KBM-7 (cell line): ENCODE results near the gene ZNF511.
"Not testable (repeated sequence)": the region's sequence is repeated elsewhere in the genome, so short reads cannot be mapped to it uniquely, and the experiment has no call there.

Source experiments
- DNase-seq: peaks from one replicate; pipeline ENCODE4 v3.0.0-alpha.2; 2015
- in situ Hi-C: fragments of 300-500 bp; cut with MboI; formaldehyde crosslinking; loops from 2 replicates; pipeline ENCODE4 v1.14.3; 2020; ENCODE audit warnings: low sequenced_read_pairs, low pct_unique_long_range_greater_than_20kb, mixed read lengths

ZNF511 gene

GRCh38 chr10:133310789-133311188 lies 2.1 kb downstream of the ZNF511 start:
- in situ Hi-C loops, result no loop called here
- DNase-seq, result no peak

- in situ Hi-C loops, result no loop called here
- DNase-seq, result no peak
Measured at GRCh38 chr10:133311570-133311969, 2.9 kb downstream of the ZNF511 start.

- DNase-seq, result no peak
- in situ Hi-C loops, result no loop called here
Measured at GRCh38 chr10:133312016-133312768, 3.5 kb downstream of the ZNF511 start.

- no peak for DNase-seq
- in situ Hi-C loops, result no loop called here
Measured at GRCh38 chr10:133312769-133313145, 4.0 kb downstream of the ZNF511 start.

GRCh38 chr10:133313192-133313591 lies 4.5 kb downstream of the ZNF511 start:
- in situ Hi-C loops, result no loop called here
- no peak for DNase-seq

GRCh38 chr10:133314911-133315310 lies 6.2 kb downstream of the ZNF511 start:
- DNase-seq, result no peak
- in situ Hi-C loops, result no loop called here

GRCh38 chr10:133315847-133316246 lies 7.1 kb downstream of the ZNF511 start:
- in situ Hi-C loops, result no loop called here
- DNase-seq, result no peak

- no peak for DNase-seq
- in situ Hi-C loops, result no loop called here
Measured at GRCh38 chr10:133316266-133316665, 7.6 kb downstream of the ZNF511 start.

GRCh38 chr10:133316732-133317131 lies 8.0 kb downstream of the ZNF511 start:
- in situ Hi-C loops, result no loop called here

GRCh38 chr10:133318494-133319127 lies 9.9 kb downstream of the ZNF511 start:
- in situ Hi-C loops, result no loop called here
- peak; percentile 81 for DNase-seq

More at GRCh38 chr10:133316732-133317131, 8.0 kb downstream of the ZNF511 start:
- no peak for DNase-seq

GRCh38 chr10:133320852-133321422 lies 12.2 kb downstream of the ZNF511 start:
- DNase-seq, in situ Hi-C loops: not testable (repeated sequence)

GRCh38 chr10:133322064-133322709 lies 13.5 kb downstream of the ZNF511 start:
- DNase-seq, in situ Hi-C loops: not testable (repeated sequence)

GRCh38 chr10:133324198-133324792 lies 15.6 kb downstream of the ZNF511 start:
- in situ Hi-C loops, result no loop called here
- no peak for DNase-seq

- in situ Hi-C loops, result no loop called here
- DNase-seq, result no peak
Measured at GRCh38 chr10:133324857-133325260, 16.1 kb downstream of the ZNF511 start.

GRCh38 chr10:133325440-133326222 lies 16.9 kb downstream of the ZNF511 start:
- in situ Hi-C loops, result no loop called here
- DNase-seq, result no peak

- no peak for DNase-seq
- in situ Hi-C loops, result no loop called here
Measured at GRCh38 chr10:133326223-133326551, 17.5 kb downstream of the ZNF511 start.

GRCh38 chr10:133326745-133327650 lies 18.3 kb downstream of the ZNF511 start:
- in situ Hi-C loops, result no loop called here
- no peak for DNase-seq
